ENCODE results near the gene HNF4A.

Gene HNF4A

DNA sequence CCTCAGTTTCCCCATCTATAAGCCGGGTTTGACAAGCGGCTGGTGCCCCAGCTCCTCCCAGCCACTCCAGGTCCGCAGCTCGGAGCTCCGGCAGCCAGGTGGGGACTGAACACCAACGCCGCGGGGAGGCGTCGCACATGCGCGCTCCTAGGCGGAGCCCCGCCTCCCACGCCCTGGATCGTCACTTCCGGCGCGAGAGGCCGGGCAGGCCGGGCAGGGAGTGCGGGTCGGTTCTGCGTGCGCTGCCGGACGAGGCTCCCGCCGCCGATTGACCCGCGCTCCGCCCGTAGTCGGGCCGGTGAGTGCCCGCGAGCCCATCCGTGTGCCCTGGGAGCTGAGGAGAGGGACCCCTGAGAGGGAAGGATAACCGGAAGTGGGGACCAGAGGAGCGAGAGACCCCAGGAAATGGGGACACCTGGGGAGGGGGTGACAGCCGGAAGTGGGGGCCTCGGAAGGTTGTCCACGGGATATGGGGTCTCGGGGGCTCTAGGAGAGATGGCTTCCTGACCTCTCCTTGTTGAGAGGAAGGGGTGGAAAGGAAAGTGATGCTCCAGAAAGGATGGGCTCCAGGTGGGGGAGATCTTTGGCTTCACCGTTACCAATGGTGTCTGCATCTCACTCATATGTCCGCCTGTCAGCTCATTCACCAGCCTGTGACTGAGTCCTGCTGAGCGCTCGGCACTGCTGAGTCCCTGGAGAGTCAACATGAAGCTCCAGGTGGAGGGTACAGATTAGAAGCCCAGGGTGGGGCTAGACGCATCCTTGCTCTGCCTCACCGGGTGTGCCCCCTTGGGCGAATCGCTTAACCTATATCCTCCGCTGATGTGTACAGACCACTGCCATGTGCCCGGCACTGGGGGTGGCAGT is 120.4 kb downstream of the HNF4A start, which contains the start of gene TTPAL:
Gene TTPAL, plus strand, starts transcription at position 181 of the 867 bp plus-strand sequence. CDS start 4,126 bp downstream, outside the sequence.
- peak; percentile 96 for DNase-seq

DNA sequence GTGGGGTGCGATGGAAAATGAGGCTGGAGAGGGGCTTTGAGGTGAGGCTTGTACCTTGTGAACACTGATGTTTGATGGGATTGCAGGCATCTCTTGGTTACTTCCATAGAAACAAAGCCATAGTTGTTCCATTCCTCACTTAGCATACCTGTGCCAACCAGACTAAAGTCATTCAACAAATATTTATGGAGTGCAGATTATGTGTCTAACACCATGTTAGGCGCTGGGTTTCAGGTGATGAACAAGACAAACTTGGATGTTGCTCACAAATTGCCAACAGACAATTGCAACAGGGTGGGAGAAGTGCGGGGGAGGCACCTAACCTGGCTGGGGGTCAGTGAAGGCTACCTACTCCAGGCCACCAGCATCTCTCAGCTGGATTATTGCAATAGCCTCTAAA is 121.7 kb downstream of the HNF4A start:
- no peak for DNase-seq

DNA sequence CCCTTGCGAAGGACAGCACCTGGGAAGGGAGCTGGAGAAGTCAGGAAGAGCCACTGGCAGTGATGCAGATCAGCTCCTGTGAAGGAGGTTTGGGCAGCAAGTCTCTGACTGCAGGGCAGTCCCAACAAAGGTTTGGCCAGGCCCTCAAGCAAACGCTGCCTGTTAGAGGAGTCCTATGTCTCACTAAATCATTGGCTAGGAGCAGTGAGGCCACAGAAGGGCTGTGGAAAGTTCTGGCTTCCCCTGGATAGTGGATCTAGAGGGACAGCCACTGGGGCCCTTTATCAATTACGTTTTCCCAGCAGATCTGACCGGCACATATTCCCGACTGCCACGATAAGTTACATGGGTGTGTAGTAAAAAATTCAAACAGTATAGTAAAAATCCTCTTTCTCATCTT is 122.7 kb downstream of the HNF4A start:
- DNase-seq: no peak

DNA sequence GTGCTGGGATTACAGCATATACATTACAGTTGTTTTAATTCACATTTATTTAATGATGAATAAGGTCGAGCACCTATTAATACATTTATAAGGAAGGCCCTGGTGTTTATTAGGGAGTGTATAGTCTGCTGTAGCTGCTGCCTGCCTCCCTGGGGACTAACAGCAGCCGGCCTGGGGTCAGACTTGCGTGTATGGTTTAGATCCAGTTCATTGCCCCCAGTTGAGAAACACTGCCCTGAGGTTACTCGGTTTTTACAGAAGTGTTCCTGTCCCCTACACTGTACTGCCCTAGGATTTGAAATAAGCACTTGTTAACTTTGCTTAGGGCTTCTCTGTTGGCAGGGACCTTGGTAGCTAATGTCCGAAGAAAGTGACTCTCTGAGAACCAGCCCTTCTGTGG is 124.1 kb downstream of the HNF4A start:
- no peak for DNase-seq

DNA sequence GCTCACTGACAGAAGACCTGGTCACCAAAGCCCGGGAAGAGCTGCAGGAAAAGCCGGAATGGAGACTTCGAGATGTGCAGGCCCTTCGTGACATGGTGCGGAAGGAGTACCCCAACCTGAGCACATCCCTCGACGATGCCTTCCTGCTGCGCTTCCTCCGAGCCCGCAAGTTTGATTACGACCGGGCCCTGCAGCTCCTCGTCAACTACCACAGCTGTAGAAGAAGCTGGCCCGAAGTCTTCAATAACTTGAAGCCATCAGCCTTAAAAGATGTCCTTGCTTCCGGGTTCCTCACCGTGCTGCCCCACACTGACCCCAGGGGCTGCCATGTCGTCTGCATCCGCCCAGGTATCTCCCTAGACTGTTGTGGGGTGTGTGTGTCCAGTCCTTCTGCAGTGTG is 124.6 kb downstream of the HNF4A start:
- DNase-seq: no peak

DNA sequence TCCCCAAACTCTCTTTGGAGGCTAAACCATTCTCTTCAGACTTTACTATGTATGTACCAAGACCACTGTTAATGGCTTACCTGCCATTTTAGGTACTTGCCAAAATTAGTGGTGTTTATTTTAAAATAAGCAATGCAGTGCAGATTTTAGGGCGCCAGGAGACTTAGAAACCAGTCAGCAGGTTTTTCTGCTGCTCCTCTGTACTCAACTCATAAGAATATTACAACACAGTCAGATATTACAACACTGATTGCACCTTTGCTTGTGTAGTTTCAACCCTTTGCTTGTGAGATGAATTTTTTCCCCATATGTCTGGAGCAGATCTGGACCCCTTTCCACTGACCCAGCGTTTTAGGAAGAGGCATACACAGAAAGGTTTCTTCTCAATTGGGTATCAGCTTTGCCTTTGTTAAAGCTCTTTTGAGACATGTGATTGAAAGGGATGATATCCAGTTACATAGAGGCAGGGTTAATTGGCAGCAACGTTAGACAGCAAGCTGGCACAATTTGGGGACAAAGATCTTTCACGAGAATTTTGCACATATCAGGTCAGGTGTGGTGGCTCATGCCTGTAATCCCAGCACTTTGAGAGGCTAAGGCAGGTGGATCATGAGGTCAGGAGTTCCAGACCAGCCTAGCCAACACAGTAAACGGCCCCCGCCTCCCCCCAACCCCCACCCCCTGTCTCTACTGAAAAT is 126.4 kb downstream of the HNF4A start:
- no peak for DNase-seq

DNA sequence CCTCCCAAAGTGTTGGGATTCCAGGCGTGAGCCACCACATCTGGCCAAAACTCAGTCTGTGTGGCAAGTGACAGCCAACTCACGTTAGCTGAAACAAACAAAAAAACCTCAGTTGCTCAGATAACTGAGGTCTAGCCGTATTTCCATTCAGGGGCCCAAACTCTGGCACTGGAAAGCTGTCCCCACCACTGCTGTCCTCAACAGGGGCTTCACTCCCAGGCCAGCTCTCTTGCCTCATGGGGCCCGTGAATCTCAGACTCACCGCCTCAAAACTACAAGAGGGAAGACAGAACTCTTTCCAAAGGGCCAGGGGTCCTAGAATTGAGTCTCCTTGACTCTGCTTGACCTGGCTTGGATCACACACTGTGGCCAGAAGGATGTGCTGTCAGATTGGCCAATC is 127.6 kb downstream of the HNF4A start:
- DNase-seq: no peak
